T-cell (primary cell): Measurements from ENCODE around the gene ATRNL1. TPM values are rescaled to one million over a fixed set of nuclear protein-coding genes. Genes with fewer than 3 reads are reported as not detected.

Source experiments
- ATAC-seq, 4 experiments: fragments of 200-7000 bp in 3 of 4; fragments of 150-1000 bp in 1 of 4; cut with Tn5 transposase; replicated peaks in 1 of 4; 1 replicate in 3 of 4; 2 replicates in 1 of 4; pipeline ENCODE4 v1.10.0; 2021; ENCODE audit warnings: moderate library complexity in 3 of 4, mild to moderate bottlenecking in 2 of 4, moderate number of reproducible peaks in 1 of 4
- CTCF ChIA-PET, 2 donors: fragments of 300-600 bp; sonication (Branson Sonifier 250); formaldehyde crosslinking; loops; one replicate each; lab custom pipeline; 2022; ENCODE audit warnings: antibody characterized with exemption in 2 of 2; lab: Charles Lee
- POLR2A ChIA-PET, 2 donors: fragments of 300-600 bp; sonication (Branson Sonifier 250); formaldehyde crosslinking; loops; one replicate each; lab custom pipeline; 2022; ENCODE audit warnings: antibody characterized with exemption in 2 of 2; lab: Charles Lee
- DNase-seq, 35 experiments: peaks; one replicate each; pipeline versions ENCODE4 v3.0.0 to v3.0.0-alpha.2; 2013 to 2023
- H3K27ac ChIP-seq: one replicate; pipeline ENCODE4 v1.5.1; 2013; ENCODE audit warnings: low read length
- H3K27me3 ChIP-seq, 2 experiments: replicated peaks in 1 of 2; 1 replicate in 1 of 2; 2 replicates in 1 of 2; pipeline versions ENCODE4 v1.6.1 to v1.7.0; 2013; ENCODE audit warnings: low read length in 1 of 2, mixed read lengths in 1 of 2; ENCODE audit not compliant: control insufficient read depth in 2 of 2, insufficient read depth in 2 of 2; ENCODE audit errors: extremely low read depth in 1 of 2
- H3K36me3 ChIP-seq, 2 donors: 1 replicate in 1 of 2; 2 replicates in 1 of 2; pipeline versions ENCODE4 v1.6.1 to v1.7.0; 2013; ENCODE audit warnings: low read length in 1 of 2; ENCODE audit not compliant: control insufficient read depth in 2 of 2, insufficient read depth in 1 of 2; ENCODE audit errors: extremely low read depth in 1 of 2
- H3K4me1 ChIP-seq, 2 experiments: 1 replicate in 1 of 2; 2 replicates in 1 of 2; pipeline versions ENCODE4 v1.6.1 to v1.7.0; 2013; ENCODE audit warnings: low read length in 2 of 2, mixed read lengths in 1 of 2; ENCODE audit not compliant: insufficient read depth in 2 of 2, control insufficient read depth in 1 of 2; ENCODE audit errors: extremely low read depth in 1 of 2
- H3K4me3 ChIP-seq, 2 donors: 1 replicate in 1 of 2; 2 replicates in 1 of 2; pipeline versions ENCODE4 v1.5.1 to v1.7.0; 2013; ENCODE audit warnings: mild to moderate bottlenecking in 2 of 2, low read length in 1 of 2, moderate library complexity in 1 of 2; ENCODE audit not compliant: control insufficient read depth in 1 of 2; ENCODE audit errors: extremely low read depth in 1 of 2
- H3K9me3 ChIP-seq: 2 replicates; pipeline ENCODE4 v1.7.0; 2013
- H3K27ac Mint-ChIP-seq, 2 donors: one replicate each; pipeline ENCODE4 v1.8.0; 2020 to 2021; ENCODE audit warnings: mild to moderate bottlenecking in 2 of 2, mixed read lengths in 2 of 2
- H3K27me3 Mint-ChIP-seq, 2 donors: one replicate each; pipeline ENCODE4 v1.8.0; 2021 to 2022; ENCODE audit warnings: mixed read lengths in 2 of 2
- H3K36me3 Mint-ChIP-seq: one replicate; pipeline ENCODE4 v1.8.0; 2021; ENCODE audit warnings: mixed read lengths
- H3K4me1 Mint-ChIP-seq, 3 donors: one replicate each; pipeline ENCODE4 v1.8.0; 2020 to 2022; ENCODE audit warnings: mixed read lengths in 3 of 3, mild to moderate bottlenecking in 1 of 3
- H3K4me3 Mint-ChIP-seq, 3 donors: one replicate each; pipeline ENCODE4 v1.8.0; 2020 to 2022; ENCODE audit warnings: mild to moderate bottlenecking in 3 of 3, mixed read lengths in 3 of 3, moderate library complexity in 3 of 3
- H3K9me3 Mint-ChIP-seq, 3 donors: one replicate each; pipeline ENCODE4 v1.8.0; 2020 to 2022; ENCODE audit warnings: mixed read lengths in 3 of 3
- whole genome bisulfite sequencing: methylation state at CpG from one replicate; pipeline ENCODE4 v1.1.5; 2013; ENCODE audit warnings: missing lambda C conversion rate; ENCODE audit not compliant: insufficient coverage; 5-methylcytosine and 5-hydroxymethylcytosine counted together
- total RNA-seq, 35 experiments: library from RNA in 6 of 35; stranded (reverse) in 6 of 35; fragments of 120-200 nt in 1 of 35; gene quantifications; one replicate each; pipeline versions ENCODE4 v1.2.1 to v1.2.4 and lab custom pipeline; 2013 to 2026

ATRNL1 gene
- total RNA-seq, 5 donors from 2014 or later (not counting 1 experiment from before 2014, with no cell fraction given): 0.18 to 0.35 (median 0.20) TPM; not detected in 2

DNA sequence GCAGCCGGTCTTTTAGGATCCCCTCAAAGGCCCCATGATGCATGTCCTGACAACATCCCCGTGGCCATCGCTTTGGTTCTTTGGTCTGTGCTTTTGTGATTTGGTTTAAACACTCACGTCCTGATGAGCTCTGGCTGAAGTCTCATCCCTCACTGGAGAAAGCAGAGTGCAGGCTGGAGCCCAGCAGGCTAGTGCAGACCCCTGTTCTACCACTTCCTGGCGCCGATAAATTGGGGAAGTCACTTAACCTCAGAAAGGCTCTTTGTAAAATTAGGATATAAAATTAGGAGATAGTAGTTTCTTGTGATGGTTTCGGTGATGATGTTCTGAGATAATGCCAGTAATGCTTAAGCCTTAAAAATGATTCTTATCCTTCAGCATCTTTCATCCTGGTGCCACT is 872.2 kb downstream of the ATRNL1 start:
- ChIA-PET CTCF (no interaction called here), POLR2A (no interaction called here)
- no peak overlapping the region for H3K27ac Mint-ChIP-seq
- no peak for ATAC-seq
- Histone ChIP-seq H3K4me3 (no peak overlapping the region), H3K27ac (no peak overlapping the region), H3K27me3 (no peaks in the 10 kb centered on the region), H3K4me1 (no peaks in the 10 kb centered on the region), H3K9me3 (no peaks in the 10 kb centered on the region), H3K36me3 (no peaks in the 10 kb centered on the region)
- no peak for DNase-seq
- H3K4me1 Mint-ChIP-seq: no peaks in the 10 kb centered on the region
- H3K9me3 Mint-ChIP-seq: peaks cover 3 to 9% (median 9%) of the 10 kb centered on the region in 3 donors
- H3K27me3 Mint-ChIP-seq: no peaks in the 10 kb centered on the region
- no peak overlapping the region for H3K4me3 Mint-ChIP-seq
- no peaks in the 10 kb centered on the region for H3K36me3 Mint-ChIP-seq
- WGBS: 51% methylated on average over 3 of the region's 7 CpGs

DNA sequence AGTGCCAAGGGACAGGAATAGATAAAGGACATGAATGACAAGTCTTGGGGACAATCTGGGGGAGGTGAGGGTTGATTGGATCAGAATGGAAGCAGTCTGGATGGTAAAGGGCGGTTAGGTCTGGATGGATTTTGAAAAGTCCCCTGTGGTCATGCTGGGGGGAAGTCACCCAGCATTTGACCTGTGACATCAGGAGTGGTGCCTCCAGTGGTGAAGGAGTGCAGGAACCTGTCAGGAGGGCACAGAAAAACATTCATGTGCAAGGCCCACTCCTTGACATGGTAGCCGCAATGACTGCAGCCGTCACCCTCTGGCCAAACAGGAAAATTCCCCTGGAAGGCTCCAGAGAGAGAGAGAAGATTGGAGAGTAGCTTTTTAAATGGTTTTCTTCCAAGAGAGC is 875.1 kb downstream of the ATRNL1 start:
- 94% methylated on average over 3 of the region's 3 CpGs for WGBS
- no peak overlapping the region for H3K27ac Mint-ChIP-seq

GRCh38 chr10:115969591-115969990 is 876.4 kb downstream of the ATRNL1 start:
- ATAC-seq (no peak), DNase-seq (no peak)
- POLR2A ChIA-PET: no interaction called here
- H3K4me1 Mint-ChIP-seq: no peaks in the 10 kb centered on the region
- Histone ChIP-seq H3K27me3 (peaks cover 0 to 3% of the 10 kb centered on the region in 2 experiments), H3K27ac (no peak overlapping the region), H3K9me3 (no peaks in the 10 kb centered on the region), H3K4me3 (no peak overlapping the region), H3K36me3 (no peaks in the 10 kb centered on the region), H3K4me1 (no peaks in the 10 kb centered on the region)
- H3K27ac Mint-ChIP-seq: no peak overlapping the region
- WGBS: 84% methylated on average over 8 of the region's 11 CpGs
- no peaks in the 10 kb centered on the region for H3K27me3 Mint-ChIP-seq
- H3K9me3 Mint-ChIP-seq: peaks cover 3 to 16% (median 8%) of the 10 kb centered on the region in 3 donors
- CTCF ChIA-PET: no interaction called here
- no peak overlapping the region for H3K4me3 Mint-ChIP-seq
- no peaks in the 10 kb centered on the region for H3K36me3 Mint-ChIP-seq

More for the DNA sequence above, 875.1 kb downstream of the ATRNL1 start:
- CTCF ChIA-PET: no interaction called here
- Histone ChIP-seq H3K27ac (no peak overlapping the region), H3K36me3 (no peaks in the 10 kb centered on the region), H3K27me3 (no peaks in the 10 kb centered on the region), H3K9me3 (no peaks in the 10 kb centered on the region), H3K4me3 (no peak overlapping the region), H3K4me1 (no peaks in the 10 kb centered on the region)
- ATAC-seq (no peak), DNase-seq (no peak)
- POLR2A ChIA-PET: no interaction called here
- Mint-ChIP-seq H3K27me3 (no peaks in the 10 kb centered on the region), H3K36me3 (no peaks in the 10 kb centered on the region), H3K4me1 (no peaks in the 10 kb centered on the region), H3K9me3 (peaks cover 0 to 16% (median 4%) of the 10 kb centered on the region in 3 donors), H3K4me3 (no peak overlapping the region)

- Mint-ChIP-seq H3K27me3 (no peaks in the 10 kb centered on the region), H3K4me3 (no peak overlapping the region), H3K36me3 (no peaks in the 10 kb centered on the region), H3K27ac (no peak overlapping the region), H3K9me3 (peaks cover 3 to 12% (median 4%) of the 10 kb centered on the region in 3 donors), H3K4me1 (no peaks in the 10 kb centered on the region)
- 84% methylated on average over 6 of the region's 6 CpGs for WGBS
- Histone ChIP-seq H3K27me3 (peaks cover 0 to 3% of the 10 kb centered on the region in 2 experiments), H3K27ac (no peak overlapping the region), H3K9me3 (no peaks in the 10 kb centered on the region), H3K36me3 (no peaks in the 10 kb centered on the region), H3K4me3 (no peak overlapping the region), H3K4me1 (no peaks in the 10 kb centered on the region)
- ChIA-PET POLR2A (no interaction called here), CTCF (no interaction called here)
- DNase-seq: no peak
- ATAC-seq: no peak
Observed at GRCh38 chr10:115971921-115972320, 878.8 kb downstream of the ATRNL1 start.

DNA sequence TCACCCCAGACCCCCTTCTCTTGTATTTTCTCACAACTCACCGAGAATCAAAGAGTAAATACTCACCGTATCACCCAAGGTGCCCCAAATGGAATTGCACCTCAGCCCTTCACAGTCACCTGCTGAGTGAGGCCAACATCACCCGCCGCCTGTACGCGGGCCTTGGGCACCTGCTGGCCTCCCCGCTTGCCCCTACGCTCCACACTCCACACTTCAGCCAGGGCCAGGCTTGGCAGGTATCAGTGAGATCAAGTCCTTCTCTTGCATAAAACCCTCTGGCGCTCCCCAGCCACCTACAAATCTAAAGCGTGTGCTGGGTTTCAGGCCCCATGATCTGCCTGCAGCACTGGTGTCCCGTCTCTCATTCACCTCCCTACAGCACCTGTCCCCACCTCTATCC is 879.3 kb downstream of the ATRNL1 start:
- POLR2A ChIA-PET: no interaction called here
- 78% methylated on average over 11 of the region's 11 CpGs for WGBS
- no peaks in the 10 kb centered on the region for H3K27me3 Mint-ChIP-seq

GRCh38 chr10:115974351-115974750 is 881.2 kb downstream of the ATRNL1 start:
- ATAC-seq (no peak), DNase-seq (no peak)
- H3K27ac Mint-ChIP-seq: no peak overlapping the region
- H3K27ac ChIP-seq: no peak overlapping the region
- no peaks in the 10 kb centered on the region for H3K9me3 ChIP-seq
- no peaks in the 10 kb centered on the region for H3K36me3 ChIP-seq
- H3K27me3 Mint-ChIP-seq: peaks cover 0 to under 1% of the 10 kb centered on the region in 2 donors
- no peak overlapping the region for H3K4me3 ChIP-seq
- ChIA-PET POLR2A (no interaction called here), CTCF (no interaction called here)
- 84% methylated on average over 4 of the region's 4 CpGs for WGBS
- H3K36me3 Mint-ChIP-seq: no peaks in the 10 kb centered on the region
- H3K27me3 ChIP-seq: peaks cover 0 to 3% of the 10 kb centered on the region in 2 experiments
- no peaks in the 10 kb centered on the region for H3K4me1 Mint-ChIP-seq
- H3K9me3 Mint-ChIP-seq: peaks cover 4 to 8% (median 4%) of the 10 kb centered on the region in 3 donors
- H3K4me1 ChIP-seq: no peaks in the 10 kb centered on the region
- H3K4me3 Mint-ChIP-seq: no peak overlapping the region

More for the DNA sequence above, 879.3 kb downstream of the ATRNL1 start:
- no peak for ATAC-seq
- H3K36me3 Mint-ChIP-seq: no peaks in the 10 kb centered on the region
- Histone ChIP-seq H3K27me3 (peaks cover 0 to 3% of the 10 kb centered on the region in 2 experiments), H3K4me1 (no peaks in the 10 kb centered on the region), H3K27ac (no peak overlapping the region), H3K4me3 (no peak overlapping the region), H3K36me3 (no peaks in the 10 kb centered on the region), H3K9me3 (no peaks in the 10 kb centered on the region)
- CTCF ChIA-PET: no interaction called here
- no peak overlapping the region for H3K27ac Mint-ChIP-seq
- no peaks in the 10 kb centered on the region for H3K4me1 Mint-ChIP-seq
- no peak overlapping the region for H3K4me3 Mint-ChIP-seq
- H3K9me3 Mint-ChIP-seq: peaks cover 3 to 12% (median 4%) of the 10 kb centered on the region in 3 donors
- DNase-seq: no peak
